Nephron progenitor cell (in vitro differentiated cells): ENCODE results near the gene SNX22.
A peak's percentile ranks its signal among the peaks of the same experiment; 100 is the strongest.
"Not testable (repeated sequence)": the region's sequence is repeated elsewhere in the genome, so short reads cannot be mapped to it uniquely, and the experiment has no call there.

Experiments used
- DNase-seq: peaks from one replicate; pipeline ENCODE4 v3.0.0; 2021
- H3K27ac Mint-ChIP-seq: 2 replicates; pipeline ENCODE4 v1.8.0; 2021; ENCODE audit warnings: mild to moderate bottlenecking, moderate library complexity, mixed read lengths
- H3K27me3 Mint-ChIP-seq: 2 replicates; pipeline ENCODE4 v1.8.0; 2021; ENCODE audit warnings: mild to moderate bottlenecking, low read depth, mixed read lengths; ENCODE audit not compliant: poor library complexity
- H3K36me3 Mint-ChIP-seq: 2 replicates; pipeline ENCODE4 v1.8.0; 2021; ENCODE audit warnings: low read depth, mixed read lengths
- H3K4me1 Mint-ChIP-seq: 2 replicates; pipeline ENCODE4 v1.8.0; 2021; ENCODE audit warnings: mixed read lengths
- H3K4me3 Mint-ChIP-seq: 2 replicates; pipeline ENCODE4 v1.8.0; 2021; ENCODE audit warnings: mild to moderate bottlenecking, moderate library complexity, mixed read lengths
- H3K9me3 Mint-ChIP-seq: 2 replicates; pipeline ENCODE4 v1.8.0; 2021; ENCODE audit warnings: mild to moderate bottlenecking, moderate library complexity, mixed read lengths
- TF ChIP-seq, protein P1 (sequence below): fragments of 200-600 bp; sonication (generic); IDR thresholded peaks from 2 replicates; pipeline ENCODE4 v1.5.0; 2021; ENCODE audit warnings: antibody characterized with exemption

SNX22 gene

DNA sequence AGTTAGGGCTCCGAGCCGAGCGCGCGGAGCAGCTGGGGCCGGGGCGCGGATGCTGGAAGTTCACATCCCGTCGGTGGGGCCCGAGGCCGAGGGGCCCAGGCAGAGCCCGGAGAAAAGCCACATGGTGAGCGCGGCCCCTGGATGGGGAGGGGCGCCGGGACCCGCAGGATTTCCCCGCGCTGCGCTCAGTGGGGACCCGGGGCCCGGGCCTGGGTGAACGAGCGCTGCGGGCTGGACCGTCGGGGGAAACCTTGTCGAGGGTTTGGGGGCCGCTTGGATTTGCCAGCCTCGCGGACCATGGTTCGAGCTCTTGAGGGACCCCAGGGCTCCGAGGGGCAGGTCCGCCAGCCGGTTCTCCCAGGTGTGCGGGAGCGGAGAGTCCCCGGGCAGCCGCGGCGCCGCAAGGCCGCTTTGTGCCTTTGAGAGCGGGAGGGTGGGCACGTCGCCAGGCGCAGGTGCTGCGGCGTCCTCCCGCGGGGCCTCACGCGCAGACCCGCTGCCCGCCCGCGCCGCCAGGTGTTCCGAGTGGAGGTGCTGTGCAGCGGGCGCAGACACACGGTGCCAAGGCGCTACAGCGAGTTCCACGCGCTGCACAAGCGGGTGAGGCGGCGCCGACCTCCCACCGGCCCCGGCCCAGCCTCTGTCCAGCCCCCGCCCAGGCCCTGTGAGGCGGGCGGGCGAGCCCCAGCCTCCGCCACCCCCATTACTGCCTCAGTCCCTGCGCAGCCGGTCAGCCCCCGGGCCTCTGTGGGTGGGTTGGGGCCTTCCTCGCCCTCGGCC, at the start of gene SNX22:
Gene SNX22, plus strand, starts transcription at position 5 of the 780 bp plus-strand sequence. Its CDS starts 45 bp downstream, at position 50.
- Mint-ChIP-seq H3K27me3 (peaks cover 43% of the 10 kb centered on the region), H3K4me1 (peaks cover 15% of the 10 kb centered on the region), H3K27ac (peak within 1 kb of the TSS; percentile 51), H3K4me3 (peak within 1 kb of the TSS; percentile 80), H3K36me3 (peaks cover 23% of the 10 kb centered on the region), H3K9me3 (no peaks in the 10 kb centered on the region)
- TF ChIP-seq, protein P1, sequence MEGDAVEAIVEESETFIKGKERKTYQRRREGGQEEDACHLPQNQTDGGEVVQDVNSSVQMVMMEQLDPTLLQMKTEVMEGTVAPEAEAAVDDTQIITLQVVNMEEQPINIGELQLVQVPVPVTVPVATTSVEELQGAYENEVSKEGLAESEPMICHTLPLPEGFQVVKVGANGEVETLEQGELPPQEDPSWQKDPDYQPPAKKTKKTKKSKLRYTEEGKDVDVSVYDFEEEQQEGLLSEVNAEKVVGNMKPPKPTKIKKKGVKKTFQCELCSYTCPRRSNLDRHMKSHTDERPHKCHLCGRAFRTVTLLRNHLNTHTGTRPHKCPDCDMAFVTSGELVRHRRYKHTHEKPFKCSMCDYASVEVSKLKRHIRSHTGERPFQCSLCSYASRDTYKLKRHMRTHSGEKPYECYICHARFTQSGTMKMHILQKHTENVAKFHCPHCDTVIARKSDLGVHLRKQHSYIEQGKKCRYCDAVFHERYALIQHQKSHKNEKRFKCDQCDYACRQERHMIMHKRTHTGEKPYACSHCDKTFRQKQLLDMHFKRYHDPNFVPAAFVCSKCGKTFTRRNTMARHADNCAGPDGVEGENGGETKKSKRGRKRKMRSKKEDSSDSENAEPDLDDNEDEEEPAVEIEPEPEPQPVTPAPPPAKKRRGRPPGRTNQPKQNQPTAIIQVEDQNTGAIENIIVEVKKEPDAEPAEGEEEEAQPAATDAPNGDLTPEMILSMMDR, result no peak
- DNase-seq, result peak; percentile 48

DNA sequence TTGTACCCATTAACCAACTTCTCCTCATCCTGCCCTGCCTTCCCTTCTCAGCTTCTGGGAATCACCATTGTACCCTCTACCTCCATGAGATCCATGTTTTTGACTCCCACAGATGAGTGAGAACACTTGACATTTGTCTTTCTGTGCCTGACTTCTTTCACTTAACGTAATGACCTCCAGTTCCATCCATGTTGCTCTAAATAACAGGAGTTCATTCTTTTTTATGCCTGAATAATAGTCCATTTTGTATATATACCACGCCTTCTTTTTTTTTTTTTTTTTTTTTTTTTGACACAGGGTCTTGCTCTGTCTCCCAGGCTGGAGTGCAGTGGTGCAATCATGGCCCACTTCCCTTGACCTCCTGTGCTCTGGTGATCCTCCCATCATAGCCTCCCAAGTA, 49.0 kb upstream of the SNX22 start:
- no peaks in the 10 kb centered on the region for H3K27me3 Mint-ChIP-seq
- peaks cover 16% of the 10 kb centered on the region for H3K9me3 Mint-ChIP-seq
- TF ChIP-seq, protein P1, result no peak
- no peak overlapping the region for H3K4me3 Mint-ChIP-seq
- no peak for DNase-seq
- no peak overlapping the region for H3K27ac Mint-ChIP-seq
- peaks cover 14% of the 10 kb centered on the region for H3K4me1 Mint-ChIP-seq
- peaks cover 36% of the 10 kb centered on the region for H3K36me3 Mint-ChIP-seq

DNA sequence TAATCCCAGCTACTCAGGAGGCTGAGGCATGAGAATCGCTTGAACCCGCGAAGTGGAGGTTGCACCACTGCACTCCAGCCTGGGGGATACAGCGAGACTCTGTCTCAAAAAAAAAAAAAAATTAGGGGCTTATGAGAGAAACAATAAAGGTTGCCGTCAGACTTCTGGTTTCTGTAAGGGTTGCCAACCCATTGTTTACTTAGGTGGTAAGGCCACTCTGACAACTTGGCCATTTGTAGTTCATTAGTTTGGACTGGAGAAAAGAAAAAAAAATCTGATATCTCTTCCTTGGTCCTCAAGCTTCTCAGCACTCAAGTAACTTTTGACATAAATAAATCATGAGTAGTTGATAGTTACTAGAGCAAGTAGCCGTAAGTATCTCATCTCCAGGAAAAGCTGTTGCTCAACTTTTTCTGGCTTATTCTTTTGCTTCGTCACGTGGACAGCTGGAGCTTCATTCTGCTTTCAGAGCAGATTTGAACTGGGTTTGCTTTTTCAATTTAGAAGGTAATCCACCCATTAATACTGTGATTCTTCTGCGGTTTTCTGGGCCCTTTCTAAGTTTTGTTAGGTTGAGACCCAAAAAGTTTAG, 46.3 kb upstream of the SNX22 start:
- H3K4me3 Mint-ChIP-seq, result no peak overlapping the region
- DNase-seq, result no peak
- TF ChIP-seq, protein P1, result no peak
- peaks cover 16% of the 10 kb centered on the region for H3K9me3 Mint-ChIP-seq
- H3K27ac Mint-ChIP-seq, result no peak overlapping the region
- H3K27me3 Mint-ChIP-seq, result no peaks in the 10 kb centered on the region
- H3K4me1 Mint-ChIP-seq, result peaks cover 5% of the 10 kb centered on the region
- peaks cover 31% of the 10 kb centered on the region for H3K36me3 Mint-ChIP-seq

DNA sequence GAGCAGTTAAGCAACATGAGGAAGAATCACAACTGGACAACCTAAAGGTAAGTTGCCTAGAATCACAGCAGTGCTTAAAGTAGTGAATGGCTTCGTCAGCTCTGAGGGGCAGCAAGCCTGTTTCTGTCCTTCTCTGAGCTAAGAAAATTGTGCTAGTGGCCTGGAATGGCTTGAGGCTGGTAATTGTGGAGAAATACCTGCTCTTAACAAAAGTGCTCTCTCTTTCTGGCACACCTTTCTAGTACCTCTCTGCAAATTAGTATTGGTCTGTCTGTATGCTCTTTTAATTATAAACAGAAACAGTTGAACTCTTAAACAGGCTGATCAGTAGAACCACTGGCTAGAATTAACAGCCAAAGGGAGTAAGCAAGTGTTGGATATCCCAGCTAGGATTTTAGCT, 44.2 kb upstream of the SNX22 start:
- peaks cover 21% of the 10 kb centered on the region for H3K4me1 Mint-ChIP-seq

DNA sequence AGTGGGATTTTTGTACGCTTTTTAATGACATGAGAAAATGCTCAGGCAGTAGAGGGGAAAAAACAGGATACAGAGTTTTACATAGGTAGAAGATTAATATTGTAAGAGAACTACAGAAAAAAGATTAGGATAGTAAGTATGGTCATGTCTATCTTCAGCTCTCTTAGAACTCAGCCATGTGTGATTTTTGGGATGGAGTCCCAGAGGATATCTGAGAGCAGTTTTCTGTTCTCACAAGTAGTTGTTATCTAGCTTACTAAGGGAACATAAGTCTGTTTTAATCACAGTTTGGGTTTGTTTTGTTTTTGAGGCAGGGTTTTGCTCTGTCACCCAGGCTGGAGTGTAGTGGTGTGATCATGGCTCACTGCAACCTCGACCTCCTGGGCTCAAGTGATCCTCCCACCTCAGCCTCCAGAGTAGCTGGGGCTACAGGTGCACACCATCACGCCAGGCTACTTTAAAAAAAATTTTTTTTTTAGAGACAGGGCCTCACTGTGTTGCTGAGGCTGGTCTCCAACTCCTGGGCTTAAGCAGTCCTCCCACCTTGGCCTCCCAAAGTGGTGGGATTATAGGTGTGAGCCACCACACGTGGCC, 41.3 kb upstream of the SNX22 start:
- Mint-ChIP-seq H3K4me1 (peaks cover 28% of the 10 kb centered on the region), H3K36me3 (peaks cover 25% of the 10 kb centered on the region)
- not testable (repeated sequence) for H3K4me3 Mint-ChIP-seq, DNase-seq, H3K27me3 Mint-ChIP-seq, H3K9me3 Mint-ChIP-seq, H3K27ac Mint-ChIP-seq

More for the DNA sequence above, 44.2 kb upstream of the SNX22 start:
- Mint-ChIP-seq H3K27me3 (no peaks in the 10 kb centered on the region), H3K27ac (peak overlapping the region; percentile 26), H3K4me3 (no peak overlapping the region), H3K36me3 (peaks cover 19% of the 10 kb centered on the region), H3K9me3 (peaks cover 14% of the 10 kb centered on the region)
- DNase-seq, result no peak
- TF ChIP-seq, protein P1, result no peak

DNA sequence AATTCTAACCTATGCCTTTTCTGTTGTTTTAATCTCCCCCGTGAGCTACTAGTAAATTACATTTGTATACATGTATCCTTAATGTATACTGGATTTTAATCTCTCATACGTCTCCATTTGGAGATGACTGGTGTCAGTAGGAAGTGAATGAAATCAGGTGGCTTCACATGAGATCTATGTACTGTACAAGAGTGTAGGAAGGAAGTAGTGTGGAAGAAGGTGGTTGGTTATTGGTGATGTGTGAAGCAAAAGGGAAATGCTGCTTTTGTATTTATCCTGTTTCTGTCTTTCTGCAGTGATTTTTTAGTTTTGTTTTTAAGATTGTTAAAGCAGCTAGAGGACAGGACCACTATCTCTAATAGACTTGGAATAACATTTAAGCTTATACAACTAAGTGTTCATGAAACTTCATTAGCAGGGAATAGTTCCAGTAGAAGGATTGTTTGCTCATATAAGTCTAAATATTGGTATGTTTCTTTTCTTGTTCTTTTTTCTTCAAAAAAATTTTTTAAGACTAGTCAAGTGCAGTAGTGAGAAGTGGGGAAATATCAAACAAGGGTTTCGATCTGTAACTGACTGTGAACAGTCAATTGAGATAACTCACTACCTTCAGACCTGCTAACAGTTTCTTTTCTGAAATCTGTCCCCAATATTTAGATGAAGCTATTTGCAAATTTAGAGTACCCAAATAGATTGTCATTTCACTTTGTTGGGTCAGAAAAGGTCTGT, 40.4 kb upstream of the SNX22 start:
- no peak overlapping the region for H3K4me3 Mint-ChIP-seq
- peaks cover 33% of the 10 kb centered on the region for H3K4me1 Mint-ChIP-seq
- no peaks in the 10 kb centered on the region for H3K27me3 Mint-ChIP-seq
- TF ChIP-seq, protein P1, result no peak
- DNase-seq, result no peak
- H3K27ac Mint-ChIP-seq, result peak overlapping the region; percentile 62
- no peaks in the 10 kb centered on the region for H3K9me3 Mint-ChIP-seq
- H3K36me3 Mint-ChIP-seq, result peaks cover 30% of the 10 kb centered on the region
